RWPE1 (cell line): ENCODE results near the gene IZUMO2.

Experiments
- CTCF ChIA-PET: fragments of 350-600 bp; sonication (Branson Sonifier 250); formaldehyde crosslinking; extraction: SDS; loops from one replicate; lab custom pipeline; 2021; lab: Yijun Ruan, JAX
- POLR2A ChIA-PET: fragments of 400-600 bp; formaldehyde crosslinking; extraction: SDS; loops from one replicate; lab custom pipeline; 2020; ENCODE audit warnings: antibody characterized with exemption; ENCODE audit not compliant: low non-redundant PET; lab: Yijun Ruan, JAX
- DNase-seq: peaks from one replicate; pipeline ENCODE4 v3.0.0; 2012; ENCODE audit warnings: low spot score
- H3K27ac ChIP-seq: fragments of 450-650 bp; 2 replicates; pipeline ENCODE4 v1.5.1; 2017
- CTCF ChIP-seq: fragments of 450-650 bp; conservative IDR thresholded peaks from 2 replicates; pipeline ENCODE4 v1.5.1; 2017; ENCODE audit warnings: low read depth, mild to moderate bottlenecking

Gene IZUMO2

DNA sequence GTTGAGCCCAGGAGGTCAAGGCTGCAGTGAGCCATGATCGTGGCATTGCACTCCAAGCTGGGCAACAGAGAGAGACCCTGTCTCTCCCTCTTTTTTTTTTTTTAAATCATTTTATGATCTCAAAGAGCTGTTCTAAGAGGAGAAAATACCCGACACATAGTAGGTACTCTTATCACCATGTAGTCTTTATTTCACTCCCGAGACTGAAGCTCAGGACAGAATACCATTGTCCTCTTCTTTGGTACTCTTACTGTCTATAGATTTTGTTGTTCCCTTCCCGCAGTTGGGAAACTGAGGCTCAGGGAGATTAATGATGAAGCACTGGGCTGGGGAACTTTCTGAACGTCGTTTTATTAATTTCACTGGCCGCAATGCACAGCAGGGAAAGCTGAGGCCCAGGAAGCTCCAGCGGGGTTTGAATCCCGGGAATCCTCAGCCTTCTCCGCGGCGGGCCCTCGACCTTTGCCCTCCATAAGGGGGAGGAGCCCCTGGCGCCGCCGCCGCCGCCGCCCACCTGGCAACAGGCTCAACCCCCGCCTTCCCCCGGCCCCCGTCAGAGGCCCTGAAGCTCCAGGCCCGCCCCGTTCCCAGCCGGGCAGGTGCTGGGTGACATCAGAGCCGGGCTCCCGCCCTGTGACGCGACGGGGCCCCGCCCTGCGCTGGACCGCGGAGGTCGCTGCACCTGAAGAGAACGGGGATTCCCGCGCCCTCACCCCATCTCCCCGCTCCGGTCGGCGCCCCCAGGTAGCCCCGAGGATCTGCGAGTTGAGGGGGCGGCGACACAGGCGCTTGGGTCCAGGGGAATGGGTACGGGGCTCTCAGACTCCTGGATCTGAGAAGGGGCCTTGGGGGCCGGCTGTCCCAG lies 42.0 kb upstream of the IZUMO2 start:
- ChIA-PET POLR2A (interaction anchor here (1.0 kb wide), 1 partner anchor 22 kb away, joined by 4 read pairs; no protein-coding TSS in a partner anchor), CTCF (interaction anchor here (0.6 to 0.8 kb wide), 2 partner anchors 58 to 123 kb away, joined by 4 to 7 read pairs; no protein-coding TSS in a partner anchor)
- TF ChIP-seq CTCF: no peak
- DNase-seq: peak; percentile 71
- H3K27ac ChIP-seq: no peak overlapping the region

DNA sequence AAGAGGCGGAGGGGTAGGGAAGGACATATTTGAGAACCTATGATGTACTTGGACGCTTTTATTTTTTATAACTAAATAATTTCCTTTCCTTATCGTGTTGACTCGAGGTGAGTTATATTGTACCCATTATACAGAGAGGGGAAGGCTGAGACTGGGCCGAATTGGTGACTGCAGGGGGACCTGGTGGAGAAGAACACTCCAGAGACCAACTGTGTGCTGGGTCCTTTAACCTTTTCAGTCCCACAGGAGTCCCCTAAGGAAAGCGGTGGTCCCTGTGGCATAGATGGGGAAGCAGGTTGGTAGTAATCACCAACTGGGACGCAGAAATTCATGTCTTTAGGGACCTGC lies 41.0 kb upstream of the IZUMO2 start:
- no peak for DNase-seq
- ChIA-PET POLR2A (no interaction called here), CTCF (no interaction called here)
- no peak overlapping the region for H3K27ac ChIP-seq
- TF ChIP-seq CTCF: no peak

DNA sequence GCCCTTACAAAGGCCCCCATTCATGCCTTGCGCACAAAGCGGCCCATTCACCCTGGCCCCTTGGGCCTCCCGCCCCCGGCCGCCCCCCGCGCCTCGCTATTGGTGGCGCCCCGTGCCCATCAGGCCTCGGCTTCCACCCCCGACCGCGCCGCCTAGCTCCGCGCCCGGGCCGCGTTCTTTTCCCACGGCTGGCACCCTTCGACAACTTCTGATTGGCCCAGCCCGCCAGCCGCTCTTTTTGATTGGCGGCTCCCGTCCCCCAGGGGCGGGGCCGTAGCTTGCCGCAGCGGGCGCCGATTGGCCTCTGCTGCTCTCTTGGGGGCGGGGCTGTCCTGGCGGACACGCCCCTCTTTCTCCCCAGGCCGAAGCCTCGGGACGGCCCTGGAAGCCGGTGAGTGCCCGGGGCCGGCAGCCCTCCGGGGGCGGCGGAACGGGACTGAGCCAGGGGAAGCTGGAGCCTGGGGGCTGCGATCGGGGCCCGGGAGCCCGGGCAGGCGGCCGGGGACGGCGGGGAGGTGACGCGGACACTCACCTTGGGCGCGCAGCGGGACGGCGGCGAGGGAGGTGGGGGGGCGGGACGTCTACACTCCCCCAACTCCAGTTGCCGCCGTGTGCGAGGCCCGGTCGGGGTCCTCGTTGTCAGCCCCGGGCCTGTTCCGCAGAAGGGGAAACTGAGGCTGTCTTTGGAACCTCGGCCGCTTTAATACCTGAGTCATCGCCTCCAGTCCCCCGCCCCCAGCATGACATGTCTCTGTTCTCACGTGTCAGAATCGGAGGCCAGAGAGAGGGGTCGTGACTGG lies 40.4 kb upstream of the IZUMO2 start, which contains the start of gene MYH14:
MYH14 (plus strand) TSS at position 342 of the 800 bp plus-strand sequence. CDS start 6,744 bp downstream, outside the sequence.
- peak; percentile 92 for DNase-seq
- H3K27ac ChIP-seq: no peak within 1 kb of the TSS
- CTCF ChIA-PET: interaction anchor here (0.6 kb wide), 1 partner anchor 13 kb away, joined by 4 read pairs; no protein-coding TSS in a partner anchor
- no peak for TF ChIP-seq CTCF
- POLR2A ChIA-PET: no interaction called here

- ChIA-PET CTCF (interaction anchor here (0.6 kb wide), 1 partner anchor 12 kb away, joined by 4 read pairs; no protein-coding TSS in a partner anchor), POLR2A (no interaction called here)
- no peak for DNase-seq
- no peak for TF ChIP-seq CTCF
- H3K27ac ChIP-seq: no peak overlapping the region
Measured at GRCh38 chr19:50202962-50203280, 39.8 kb upstream of the IZUMO2 start.

GRCh38 chr19:50202386-50202785 lies 39.3 kb upstream of the IZUMO2 start:
- no peak for TF ChIP-seq CTCF
- POLR2A ChIA-PET: no interaction called here
- CTCF ChIA-PET: interaction anchor here (0.6 kb wide), 1 partner anchor 67 kb away, joined by 4 read pairs; no protein-coding TSS in a partner anchor
- DNase-seq: no peak
- H3K27ac ChIP-seq: no peak overlapping the region

- no peak overlapping the region for H3K27ac ChIP-seq
- DNase-seq: no peak
- ChIA-PET CTCF (interaction anchor here (0.9 kb wide), 1 partner anchor 63 kb away, joined by 3 read pairs; no protein-coding TSS in a partner anchor), POLR2A (no interaction called here)
- no peak for TF ChIP-seq CTCF
Measured at GRCh38 chr19:50199259-50199555, 36.1 kb upstream of the IZUMO2 start.
